ENCODE measurements around the gene FYB2.

DNA sequence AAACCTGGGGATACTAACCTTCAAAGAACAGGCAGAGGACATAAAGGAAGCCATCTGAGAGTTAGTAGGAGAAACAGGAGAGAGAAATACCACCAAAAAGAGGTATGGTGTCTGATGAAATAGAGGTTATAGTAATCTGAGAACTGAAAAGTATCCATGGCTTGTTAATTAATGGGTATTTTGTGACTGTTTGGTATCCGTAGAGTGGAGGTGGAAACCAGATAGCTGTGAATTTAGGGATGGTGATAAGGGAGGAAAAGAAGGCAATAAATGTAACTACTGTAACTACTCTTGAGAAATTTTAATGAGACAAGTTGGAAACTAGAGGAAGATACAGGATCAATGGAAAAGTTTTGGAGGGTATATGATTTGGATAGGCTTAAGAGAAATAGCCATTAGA lies 146.6 kb downstream of the FYB2 start:
- TF ChIP-seq, protein P1, sequence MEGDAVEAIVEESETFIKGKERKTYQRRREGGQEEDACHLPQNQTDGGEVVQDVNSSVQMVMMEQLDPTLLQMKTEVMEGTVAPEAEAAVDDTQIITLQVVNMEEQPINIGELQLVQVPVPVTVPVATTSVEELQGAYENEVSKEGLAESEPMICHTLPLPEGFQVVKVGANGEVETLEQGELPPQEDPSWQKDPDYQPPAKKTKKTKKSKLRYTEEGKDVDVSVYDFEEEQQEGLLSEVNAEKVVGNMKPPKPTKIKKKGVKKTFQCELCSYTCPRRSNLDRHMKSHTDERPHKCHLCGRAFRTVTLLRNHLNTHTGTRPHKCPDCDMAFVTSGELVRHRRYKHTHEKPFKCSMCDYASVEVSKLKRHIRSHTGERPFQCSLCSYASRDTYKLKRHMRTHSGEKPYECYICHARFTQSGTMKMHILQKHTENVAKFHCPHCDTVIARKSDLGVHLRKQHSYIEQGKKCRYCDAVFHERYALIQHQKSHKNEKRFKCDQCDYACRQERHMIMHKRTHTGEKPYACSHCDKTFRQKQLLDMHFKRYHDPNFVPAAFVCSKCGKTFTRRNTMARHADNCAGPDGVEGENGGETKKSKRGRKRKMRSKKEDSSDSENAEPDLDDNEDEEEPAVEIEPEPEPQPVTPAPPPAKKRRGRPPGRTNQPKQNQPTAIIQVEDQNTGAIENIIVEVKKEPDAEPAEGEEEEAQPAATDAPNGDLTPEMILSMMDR (IDR thresholded peaks at IDR 0.05): no peak
- TF ChIP-seq EP300 (IDR thresholded peaks at IDR 0.05) (no peak), POLR2AphosphoS5 (IDR thresholded peaks at IDR 0.05) (no peak), POLR2A (IDR thresholded peaks at IDR 0.05) (no peak)
